VCaP (cell line): ENCODE data around the gene PPP5C.

ENCODE experiments used
- H3K27ac ChIP-seq: fragments of 450-650 bp; 2 replicates; pipeline ENCODE4 v1.5.1; 2017
- TF ChIP-seq, protein P1 (sequence below): fragments of 450-650 bp; conservative IDR thresholded peaks from 2 replicates; pipeline ENCODE4 v1.5.1; 2017; ENCODE audit warnings: mild to moderate bottlenecking, moderate library complexity

The PPP5C gene

DNA sequence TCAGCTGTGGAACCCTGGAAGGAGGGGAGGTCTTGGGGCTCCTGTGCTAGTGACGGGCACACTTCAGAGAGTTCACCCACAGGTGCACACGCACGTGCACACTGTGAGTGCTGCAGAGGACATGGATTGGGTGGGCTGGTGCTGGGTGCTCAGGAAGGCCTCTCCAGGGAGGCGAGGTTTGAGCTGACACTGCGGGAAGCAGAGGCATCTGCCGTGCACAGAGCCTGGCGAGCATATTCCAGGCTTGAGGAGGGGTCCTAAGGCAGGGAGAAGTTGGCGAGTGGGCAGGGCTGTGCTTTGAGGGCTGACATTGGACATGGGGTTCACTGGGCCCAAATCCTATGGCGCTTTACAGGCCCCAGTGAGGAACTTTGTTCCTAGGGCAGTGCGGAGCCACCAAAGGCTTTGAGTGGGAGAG lies 40.8 kb downstream of the PPP5C start:
- no peak overlapping the region for H3K27ac ChIP-seq
- TF ChIP-seq, protein P1, sequence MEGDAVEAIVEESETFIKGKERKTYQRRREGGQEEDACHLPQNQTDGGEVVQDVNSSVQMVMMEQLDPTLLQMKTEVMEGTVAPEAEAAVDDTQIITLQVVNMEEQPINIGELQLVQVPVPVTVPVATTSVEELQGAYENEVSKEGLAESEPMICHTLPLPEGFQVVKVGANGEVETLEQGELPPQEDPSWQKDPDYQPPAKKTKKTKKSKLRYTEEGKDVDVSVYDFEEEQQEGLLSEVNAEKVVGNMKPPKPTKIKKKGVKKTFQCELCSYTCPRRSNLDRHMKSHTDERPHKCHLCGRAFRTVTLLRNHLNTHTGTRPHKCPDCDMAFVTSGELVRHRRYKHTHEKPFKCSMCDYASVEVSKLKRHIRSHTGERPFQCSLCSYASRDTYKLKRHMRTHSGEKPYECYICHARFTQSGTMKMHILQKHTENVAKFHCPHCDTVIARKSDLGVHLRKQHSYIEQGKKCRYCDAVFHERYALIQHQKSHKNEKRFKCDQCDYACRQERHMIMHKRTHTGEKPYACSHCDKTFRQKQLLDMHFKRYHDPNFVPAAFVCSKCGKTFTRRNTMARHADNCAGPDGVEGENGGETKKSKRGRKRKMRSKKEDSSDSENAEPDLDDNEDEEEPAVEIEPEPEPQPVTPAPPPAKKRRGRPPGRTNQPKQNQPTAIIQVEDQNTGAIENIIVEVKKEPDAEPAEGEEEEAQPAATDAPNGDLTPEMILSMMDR: no peak

DNA sequence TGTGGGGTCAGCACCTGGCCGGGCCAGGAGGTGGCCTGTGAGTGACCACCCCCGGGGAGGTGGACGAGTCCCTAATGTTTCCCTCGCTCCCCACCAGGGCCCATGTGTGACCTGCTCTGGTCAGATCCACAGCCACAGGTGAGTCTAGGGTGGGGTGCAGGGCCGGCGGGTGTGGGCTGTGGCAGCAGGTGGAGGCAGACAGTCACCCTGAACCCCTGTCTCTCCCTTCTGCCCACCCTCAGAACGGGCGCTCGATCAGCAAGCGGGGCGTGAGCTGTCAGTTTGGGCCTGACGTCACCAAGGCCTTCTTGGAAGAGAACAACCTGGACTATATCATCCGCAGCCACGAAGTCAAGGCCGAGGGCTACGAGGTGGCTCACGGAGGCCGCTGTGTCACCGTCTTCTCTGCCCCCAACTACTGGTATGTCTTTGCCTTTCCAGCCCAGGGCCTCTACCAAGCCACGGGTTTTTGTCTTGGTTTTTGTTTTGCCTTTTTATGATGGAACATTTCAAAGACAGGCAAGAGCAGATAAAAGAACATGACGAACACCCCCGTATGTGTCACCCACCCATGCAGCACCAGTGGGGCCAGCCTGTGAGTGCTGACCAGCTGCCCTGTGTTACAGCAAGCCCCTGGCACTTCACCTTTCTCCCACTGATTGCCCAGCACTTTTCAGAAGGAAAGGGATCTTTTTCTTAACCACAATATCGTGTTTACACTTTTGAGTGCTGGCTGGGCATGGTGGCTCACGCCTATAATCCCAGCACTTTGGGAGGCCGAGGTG lies 41.6 kb downstream of the PPP5C start:
- TF ChIP-seq, protein P1: no peak

GRCh38 chr19:46390121-46390858 lies 43.4 kb downstream of the PPP5C start:
- TF ChIP-seq, protein P1: no peak
- no peak overlapping the region for H3K27ac ChIP-seq

More for the DNA sequence above, 41.6 kb downstream of the PPP5C start:
- H3K27ac ChIP-seq: no peak overlapping the region

DNA sequence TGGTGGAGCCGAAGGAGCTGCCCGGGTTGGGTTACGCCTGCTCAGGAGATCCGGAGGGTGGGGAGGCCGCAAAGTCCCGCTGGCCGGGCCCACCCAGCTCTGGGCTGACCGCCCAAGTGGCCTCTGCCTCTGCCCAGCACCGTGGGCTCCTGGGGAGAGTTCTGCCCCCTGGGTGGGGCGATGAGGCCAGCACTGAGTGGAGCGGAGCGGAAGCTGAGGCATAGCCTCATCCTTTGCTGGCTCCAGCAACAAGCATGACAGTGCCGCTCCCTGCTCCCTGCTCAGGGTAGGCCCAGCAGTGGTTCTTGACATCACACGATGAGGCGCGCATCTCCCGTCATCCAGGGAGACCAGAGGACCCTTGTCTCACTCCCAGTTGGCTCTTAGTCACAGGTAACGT lies 44.0 kb downstream of the PPP5C start:
- TF ChIP-seq, protein P1: no peak
- no peak overlapping the region for H3K27ac ChIP-seq

GRCh38 chr19:46391296-46392251 lies 44.7 kb downstream of the PPP5C start:
- no peak overlapping the region for H3K27ac ChIP-seq

DNA sequence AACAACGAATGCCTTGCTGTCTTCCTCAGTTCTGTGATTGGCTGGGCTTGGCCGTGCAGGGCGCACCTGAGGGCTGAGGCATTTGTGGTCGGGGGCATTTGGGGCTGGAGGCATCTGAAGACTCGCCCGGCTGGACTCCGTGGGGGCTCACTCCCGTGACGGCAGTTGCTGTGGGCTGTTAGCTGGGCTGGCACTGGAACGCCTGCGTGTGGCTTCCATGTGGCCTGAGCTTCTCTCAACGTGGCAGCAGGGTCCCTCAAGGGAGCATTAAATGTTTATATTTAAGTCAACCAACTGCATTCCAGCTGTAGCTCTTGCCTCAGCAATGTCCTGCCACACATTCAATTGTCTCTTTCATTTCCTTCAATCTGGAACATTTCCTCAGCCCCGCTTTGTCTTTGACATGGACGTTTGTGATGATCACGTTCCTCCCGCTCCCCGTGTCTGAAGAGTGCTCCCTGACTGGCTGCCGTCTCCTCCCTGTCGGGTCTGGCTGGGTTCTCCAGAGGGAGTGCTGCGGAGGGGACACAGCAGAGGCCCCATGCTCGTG lies 45.4 kb downstream of the PPP5C start:
- no peak overlapping the region for H3K27ac ChIP-seq
- TF ChIP-seq, protein P1: no peak

More at GRCh38 chr19:46391296-46392251, 44.7 kb downstream of the PPP5C start:
- TF ChIP-seq, protein P1: no peak
